Loucy (cell line): ENCODE measurements around the gene MCCC2.

Experiments used
- CTCF ChIP-seq: fragments of 200-600 bp; sonication (generic); conservative IDR thresholded peaks from 2 replicates; pipeline ENCODE4 v1.5.1; 2014; ENCODE audit warnings: mild to moderate bottlenecking, antibody characterized with exemption, low read length
- EZH2phosphoT487 ChIP-seq: fragments of 200-600 bp; IDR thresholded peaks from 2 replicates; pipeline ENCODE4 v1.6.1; 2018; ENCODE audit warnings: antibody characterized with exemption, mild to moderate bottlenecking, moderate library complexity, borderline replicate concordance

GRCh38 chr5:71699751-71700150 lies 112.6 kb downstream of the MCCC2 start:
- TF ChIP-seq CTCF (no peak), EZH2phosphoT487 (no peak)
